Subcutaneous abdominal adipose tissue (tissue), 5 donors: Measurements from ENCODE around the gene TNS3.

Source experiments
- H3K27ac ChIP-seq: one replicate; pipeline ENCODE4 v1.7.0; 2013; ENCODE audit warnings: low read depth, mild to moderate bottlenecking, inconsistent platforms, low read length, moderate library complexity
- H3K27me3 ChIP-seq, 5 donors: one replicate each; pipeline ENCODE4 v1.7.0; 2013; ENCODE audit warnings: low read length in 5 of 5, inconsistent platforms in 1 of 5; ENCODE audit not compliant: control insufficient read depth in 5 of 5, insufficient read depth in 4 of 5
- H3K36me3 ChIP-seq, 5 donors: one replicate each; pipeline ENCODE4 v1.7.0; 2013; ENCODE audit warnings: low read length in 5 of 5; ENCODE audit not compliant: control insufficient read depth in 5 of 5, insufficient read depth in 5 of 5
- H3K4me1 ChIP-seq, 5 donors: one replicate each; pipeline ENCODE4 v1.7.0; 2013; ENCODE audit warnings: low read length in 5 of 5, mild to moderate bottlenecking in 3 of 5, moderate library complexity in 1 of 5; ENCODE audit not compliant: control insufficient read depth in 5 of 5, insufficient read depth in 5 of 5
- H3K4me3 ChIP-seq, 5 donors: one replicate each; pipeline ENCODE4 v1.7.0; 2013; ENCODE audit warnings: low read length in 5 of 5, low read depth in 1 of 5
- H3K9ac ChIP-seq, 5 donors: one replicate each; pipeline ENCODE4 v1.7.0; 2013; ENCODE audit warnings: low read length in 5 of 5, mild to moderate bottlenecking in 4 of 5, moderate library complexity in 3 of 5
- H3K9me3 ChIP-seq, 5 donors: one replicate each; pipeline ENCODE4 v1.7.0; 2013; ENCODE audit warnings: low read length in 5 of 5; ENCODE audit not compliant: control insufficient read depth in 5 of 5
- donor health status: healthy.
- donor health status: healthy.
- donor health status: healthy.
- donor health status: healthy.
- donor health status: healthy.

TNS3 gene

GRCh38 chr7:47503281-47503680, 78.6 kb downstream of the TNS3 start:
- Histone ChIP-seq H3K27ac (peak overlapping the region; percentile 61), H3K36me3 (peaks cover 0 to 16% (median 10%) of the 10 kb centered on the region in 5 donors), H3K9me3 (no peaks in the 10 kb centered on the region), H3K9ac (peak overlapping the region in 1 of 5 donors; percentile 21), H3K27me3 (no peaks in the 10 kb centered on the region), H3K4me3 (no peak overlapping the region), H3K4me1 (peaks cover 3 to 85% (median 52%) of the 10 kb centered on the region in 5 donors)

GRCh38 chr7:47502240-47502877, 79.6 kb downstream of the TNS3 start:
- no peak overlapping the region for H3K9ac ChIP-seq
- peaks cover 0 to 16% (median 10%) of the 10 kb centered on the region in 5 donors for H3K36me3 ChIP-seq
- peaks cover 3 to 90% (median 54%) of the 10 kb centered on the region in 5 donors for H3K4me1 ChIP-seq
- no peaks in the 10 kb centered on the region for H3K27me3 ChIP-seq
- no peak overlapping the region for H3K4me3 ChIP-seq
- H3K27ac ChIP-seq: no peak overlapping the region
- no peaks in the 10 kb centered on the region for H3K9me3 ChIP-seq

- no peaks in the 10 kb centered on the region for H3K27me3 ChIP-seq
- peak overlapping the region; percentile 40 for H3K27ac ChIP-seq
- H3K4me3 ChIP-seq: no peak overlapping the region
- no peak overlapping the region for H3K9ac ChIP-seq
- no peaks in the 10 kb centered on the region for H3K9me3 ChIP-seq
- peaks cover 5 to 90% (median 55%) of the 10 kb centered on the region in 5 donors for H3K4me1 ChIP-seq
- peaks cover 0 to 16% (median 10%) of the 10 kb centered on the region in 5 donors for H3K36me3 ChIP-seq
These were observed 80.5 kb downstream of the TNS3 start for GRCh38 chr7:47501406-47501805.

GRCh38 chr7:47500103-47500563, 81.8 kb downstream of the TNS3 start:
- H3K27me3 ChIP-seq: no peaks in the 10 kb centered on the region
- H3K36me3 ChIP-seq: peaks cover 0 to 6% (median 4%) of the 10 kb centered on the region in 5 donors
- H3K9me3 ChIP-seq: no peaks in the 10 kb centered on the region
- H3K9ac ChIP-seq: no peak overlapping the region
- no peak overlapping the region for H3K27ac ChIP-seq
- peaks cover 7 to 90% (median 58%) of the 10 kb centered on the region in 5 donors for H3K4me1 ChIP-seq
- H3K4me3 ChIP-seq: no peak overlapping the region

- Histone ChIP-seq H3K27ac (peak overlapping the region; percentile 74), H3K9ac (peak overlapping the region in 1 of 5 donors; percentile 13), H3K27me3 (no peaks in the 10 kb centered on the region), H3K36me3 (peaks cover 0 to 2% (median 0%) of the 10 kb centered on the region in 5 donors), H3K9me3 (no peaks in the 10 kb centered on the region), H3K4me1 (peaks cover 8 to 86% (median 60%) of the 10 kb centered on the region in 5 donors), H3K4me3 (no peak overlapping the region)
These were observed 83.5 kb downstream of the TNS3 start for GRCh38 chr7:47498229-47499056.

- Histone ChIP-seq H3K9me3 (no peaks in the 10 kb centered on the region), H3K27ac (peak overlapping the region; percentile 74), H3K4me3 (no peak overlapping the region), H3K4me1 (peaks cover 8 to 84% (median 54%) of the 10 kb centered on the region in 5 donors), H3K9ac (no peak overlapping the region), H3K27me3 (no peaks in the 10 kb centered on the region), H3K36me3 (peaks cover 0 to 2% (median 0%) of the 10 kb centered on the region in 5 donors)
These were observed 84.4 kb downstream of the TNS3 start for GRCh38 chr7:47497367-47498096.

- Histone ChIP-seq H3K9ac (peak overlapping the region in 1 of 5 donors; percentile 1), H3K9me3 (no peaks in the 10 kb centered on the region), H3K4me3 (peak overlapping the region in 1 of 5 donors; percentile 9), H3K27ac (peak overlapping the region; percentile 74), H3K4me1 (peaks cover 8 to 84% (median 51%) of the 10 kb centered on the region in 5 donors), H3K27me3 (no peaks in the 10 kb centered on the region), H3K36me3 (peaks cover 0 to 2% (median 0%) of the 10 kb centered on the region in 5 donors)
These were observed 85.2 kb downstream of the TNS3 start for GRCh38 chr7:47496666-47497065.

- Histone ChIP-seq H3K36me3 (peaks cover 0 to 2% (median 0%) of the 10 kb centered on the region in 5 donors), H3K9me3 (no peaks in the 10 kb centered on the region), H3K4me1 (peaks cover 8 to 83% (median 46%) of the 10 kb centered on the region in 5 donors), H3K9ac (peak overlapping the region in 1 of 5 donors; percentile 41), H3K27ac (peak overlapping the region; percentile 74), H3K4me3 (peak overlapping the region in 1 of 5 donors; percentile 9), H3K27me3 (no peaks in the 10 kb centered on the region)
These were observed 85.8 kb downstream of the TNS3 start for GRCh38 chr7:47496056-47496665.
